ENCODE measurements around the gene SNX1.

Gene SNX1

GRCh38 chr15:64132217-64132616 is 36.4 kb downstream of the SNX1 start:
- ChIA-PET CTCF (interaction anchor here (0.8 to 4.0 kb wide), 3 partner anchors 9 to 22 kb away, joined by 3 to 22 read pairs (median 5); no protein-coding TSS in a partner anchor), POLR2A (interaction anchor here (1.5 kb wide), 1 partner anchor 39 kb away, joined by 3 read pairs; the partner anchor contains the start of gene CIAO2A)
- no peak for TF ChIP-seq CTCF (IDR thresholded peaks at IDR 0.05; ENCODE audit: insufficient read depth, low read length, missing control alignments)
- DNase-seq (ENCODE audit: low read depth, low spot score) = no peak
- no peak overlapping the region for H3K4me3 ChIP-seq (ENCODE audit: low read depth, low read length)

- H3K4me3 ChIP-seq (ENCODE audit: low read depth, low read length) = no peak overlapping the region
- DNase-seq (ENCODE audit: low read depth, low spot score) = no peak
- TF ChIP-seq CTCF (IDR thresholded peaks at IDR 0.05; ENCODE audit: insufficient read depth, low read length, missing control alignments) = no peak
- ChIA-PET POLR2A (no interaction called here), CTCF (interaction anchor here (1.1 to 2.0 kb wide), 3 partner anchors 12 to 38 kb away, joined by 3 to 13 read pairs (median 7); partner anchors contain the start of gene SNX1)
Measured at GRCh38 chr15:64133623-64134344, 38.0 kb downstream of the SNX1 start.

- no peak for DNase-seq (ENCODE audit: low read depth, low spot score)
- no peak overlapping the region for H3K4me3 ChIP-seq (ENCODE audit: low read depth, low read length)
- no peak for TF ChIP-seq CTCF (IDR thresholded peaks at IDR 0.05; ENCODE audit: insufficient read depth, low read length, missing control alignments)
- ChIA-PET CTCF (interaction anchor here (1.1 to 2.0 kb wide), 3 partner anchors 12 to 39 kb away, joined by 3 to 13 read pairs (median 7); partner anchors contain the start of gene SNX1), POLR2A (no interaction called here)
Measured at GRCh38 chr15:64134345-64134829, 38.6 kb downstream of the SNX1 start.

- ChIA-PET POLR2A (no interaction called here), CTCF (interaction anchor here (1.0 to 2.3 kb wide), 4 partner anchors 14 to 18 kb away, joined by 3 to 7 read pairs (median 3); partner anchors contain the start of gene SNX22)
Measured at GRCh38 chr15:64136347-64136746, 40.6 kb downstream of the SNX1 start.

GRCh38 chr15:64137226-64137833 is 41.5 kb downstream of the SNX1 start:
- ChIA-PET POLR2A (no interaction called here), CTCF (interaction anchor here (1.1 to 2.3 kb wide), 2 partner anchors 13 to 15 kb away, joined by 3 to 7 read pairs; partner anchors contain the start of gene SNX22)
- no peak for TF ChIP-seq CTCF (IDR thresholded peaks at IDR 0.05; ENCODE audit: insufficient read depth, low read length, missing control alignments)
- DNase-seq (ENCODE audit: low read depth, low spot score) = no peak
- H3K4me3 ChIP-seq (ENCODE audit: low read depth, low read length) = no peak overlapping the region

More at GRCh38 chr15:64136347-64136746, 40.6 kb downstream of the SNX1 start:
- no peak for DNase-seq (ENCODE audit: low read depth, low spot score)
- no peak for TF ChIP-seq CTCF (IDR thresholded peaks at IDR 0.05; ENCODE audit: insufficient read depth, low read length, missing control alignments)
- no peak overlapping the region for H3K4me3 ChIP-seq (ENCODE audit: low read depth, low read length)
